GM06990 (cell line): ENCODE results near the gene DCLK2.

Experiments used
- DNase-seq: peaks from one replicate; pipeline ENCODE4 v3.0.0-alpha.2; 2011; ENCODE audit not compliant: insufficient read length; ENCODE audit errors: extremely low read depth
- H3K27me3 ChIP-seq: replicated peaks from 2 replicates; pipeline ENCODE4 v1.6.0; 2011; ENCODE audit warnings: low read length; ENCODE audit not compliant: control insufficient read depth, insufficient read depth
- H3K36me3 ChIP-seq: 2 replicates; pipeline ENCODE4 v1.5.1; 2011; ENCODE audit warnings: low read length; ENCODE audit not compliant: control insufficient read depth, insufficient read depth
- H3K4me3 ChIP-seq: replicated peaks from 2 replicates; pipeline ENCODE4 v1.5.1; 2011; ENCODE audit warnings: low read depth, mild to moderate bottlenecking, control low read depth, low read length
- CTCF ChIP-seq: IDR thresholded peaks from 2 replicates; pipeline ENCODE4 v1.5.1; 2011; ENCODE audit warnings: low read length, control low read depth, mild to moderate bottlenecking, inconsistent platforms; ENCODE audit not compliant: insufficient read depth, poor library complexity, severe bottlenecking

Gene DCLK2

GRCh38 chr4:150280975-150281374 lies 202.7 kb downstream of the DCLK2 start:
- no peak overlapping the region for H3K4me3 ChIP-seq
- DNase-seq: no peak
- no peak for TF ChIP-seq CTCF

GRCh38 chr4:150283689-150284088 lies 205.4 kb downstream of the DCLK2 start:
- no peaks in the 10 kb centered on the region for H3K27me3 ChIP-seq
- H3K36me3 ChIP-seq: peaks cover 2% of the 10 kb centered on the region
- DNase-seq: no peak
- no peak overlapping the region for H3K4me3 ChIP-seq
- TF ChIP-seq CTCF: no peak

More at GRCh38 chr4:150280975-150281374, 202.7 kb downstream of the DCLK2 start:
- Histone ChIP-seq H3K27me3 (no peaks in the 10 kb centered on the region), H3K36me3 (peaks cover 2% of the 10 kb centered on the region)

- Histone ChIP-seq H3K36me3 (no peaks in the 10 kb centered on the region; the same call in 1 of the 2 replicates), H3K4me3 (no peak overlapping the region), H3K27me3 (no peaks in the 10 kb centered on the region)
- DNase-seq: no peak
- no peak for TF ChIP-seq CTCF
Observed at GRCh38 chr4:150286656-150287055, 208.4 kb downstream of the DCLK2 start.

GRCh38 chr4:150289198-150289597 lies 211.0 kb downstream of the DCLK2 start:
- H3K27me3 ChIP-seq: no peaks in the 10 kb centered on the region
- no peaks in the 10 kb centered on the region for H3K36me3 ChIP-seq
- no peak overlapping the region for H3K4me3 ChIP-seq
- no peak for TF ChIP-seq CTCF
- no peak for DNase-seq

- no peak overlapping the region for H3K4me3 ChIP-seq
- no peak for DNase-seq
- H3K36me3 ChIP-seq: no peaks in the 10 kb centered on the region
- H3K27me3 ChIP-seq: no peaks in the 10 kb centered on the region
- no peak for TF ChIP-seq CTCF
Observed at GRCh38 chr4:150289881-150290280, 211.6 kb downstream of the DCLK2 start.

- Histone ChIP-seq H3K36me3 (no peaks in the 10 kb centered on the region), H3K4me3 (no peak overlapping the region), H3K27me3 (no peaks in the 10 kb centered on the region)
- no peak for DNase-seq
- TF ChIP-seq CTCF: peak; percentile 54
Observed at GRCh38 chr4:150297861-150298474, 219.7 kb downstream of the DCLK2 start.
